ENCODE results near the gene GMPPB.
"Not testable (repeated sequence)": the region's sequence is repeated elsewhere in the genome, so short reads cannot be mapped to it uniquely, and the experiment has no call there.

GRCh38 chr3:49689908-49690624 lies 33.7 kb downstream of the GMPPB start:
- TF ChIP-seq, protein P1, sequence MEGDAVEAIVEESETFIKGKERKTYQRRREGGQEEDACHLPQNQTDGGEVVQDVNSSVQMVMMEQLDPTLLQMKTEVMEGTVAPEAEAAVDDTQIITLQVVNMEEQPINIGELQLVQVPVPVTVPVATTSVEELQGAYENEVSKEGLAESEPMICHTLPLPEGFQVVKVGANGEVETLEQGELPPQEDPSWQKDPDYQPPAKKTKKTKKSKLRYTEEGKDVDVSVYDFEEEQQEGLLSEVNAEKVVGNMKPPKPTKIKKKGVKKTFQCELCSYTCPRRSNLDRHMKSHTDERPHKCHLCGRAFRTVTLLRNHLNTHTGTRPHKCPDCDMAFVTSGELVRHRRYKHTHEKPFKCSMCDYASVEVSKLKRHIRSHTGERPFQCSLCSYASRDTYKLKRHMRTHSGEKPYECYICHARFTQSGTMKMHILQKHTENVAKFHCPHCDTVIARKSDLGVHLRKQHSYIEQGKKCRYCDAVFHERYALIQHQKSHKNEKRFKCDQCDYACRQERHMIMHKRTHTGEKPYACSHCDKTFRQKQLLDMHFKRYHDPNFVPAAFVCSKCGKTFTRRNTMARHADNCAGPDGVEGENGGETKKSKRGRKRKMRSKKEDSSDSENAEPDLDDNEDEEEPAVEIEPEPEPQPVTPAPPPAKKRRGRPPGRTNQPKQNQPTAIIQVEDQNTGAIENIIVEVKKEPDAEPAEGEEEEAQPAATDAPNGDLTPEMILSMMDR (IDR thresholded peaks at IDR 0.05; ENCODE audit: low read length): not testable (repeated sequence)
- TF ChIP-seq EZH2 (optimal IDR thresholded peaks at IDR 0.05; ENCODE audit: low read depth, low read length): not testable (repeated sequence)

Data from MM.1S (cell line).